HG03457 (cell line): ENCODE data around the gene CD8B.
"Not testable (repeated sequence)": the region's sequence is repeated elsewhere in the genome, so short reads cannot be mapped to it uniquely, and the experiment has no call there.

Experiments used
- ATAC-seq: cut with Tn5 transposase; IDR thresholded peaks from one replicate; pipeline ENCODE4 v1.9.1; 2021; ENCODE audit warnings: moderate number of reproducible peaks; ENCODE audit not compliant: unreplicated experiment

Gene CD8B

GRCh38 chr2:86861628-86862379 lies at the start of gene CD8B:
Gene CD8B, minus strand, starts transcription at chr2:86861886. Its CDS starts 21 bp downstream, at chr2:86861865.
- ATAC-seq, result not testable (repeated sequence)

GRCh38 chr2:86905868-86906267 lies 44.2 kb upstream of the CD8B start:
- not testable (repeated sequence) for ATAC-seq

GRCh38 chr2:86900687-86901086 lies 39.0 kb upstream of the CD8B start:
- not testable (repeated sequence) for ATAC-seq

- ATAC-seq, result not testable (repeated sequence)
Observed at GRCh38 chr2:86886026-86886425, 24.3 kb upstream of the CD8B start.

- not testable (repeated sequence) for ATAC-seq
Observed at GRCh38 chr2:86882865-86883264, 21.2 kb upstream of the CD8B start.

- ATAC-seq, result not testable (repeated sequence)
Observed at GRCh38 chr2:86882118-86882665, 20.5 kb upstream of the CD8B start.

- not testable (repeated sequence) for ATAC-seq
Observed at GRCh38 chr2:86878986-86879385, 17.3 kb upstream of the CD8B start.

GRCh38 chr2:86870941-86871340 lies 9.3 kb upstream of the CD8B start:
- ATAC-seq, result not testable (repeated sequence)

GRCh38 chr2:86868895-86869468 lies 7.3 kb upstream of the CD8B start:
- ATAC-seq, result not testable (repeated sequence)

GRCh38 chr2:86862380-86862703 lies 656 bp upstream of the CD8B start:
- ATAC-seq, result not testable (repeated sequence)

- ATAC-seq, result not testable (repeated sequence)
Observed at GRCh38 chr2:86861175-86861574, 511 bp downstream of the CD8B start.

- ATAC-seq, result not testable (repeated sequence)
Observed at GRCh38 chr2:86860573-86860972, 1.1 kb downstream of the CD8B start.

GRCh38 chr2:86857688-86858087 lies 4.0 kb downstream of the CD8B start:
- not testable (repeated sequence) for ATAC-seq

GRCh38 chr2:86856498-86856897 lies 5.2 kb downstream of the CD8B start:
- ATAC-seq, result not testable (repeated sequence)

GRCh38 chr2:86855981-86856380 lies 5.7 kb downstream of the CD8B start:
- ATAC-seq, result not testable (repeated sequence)

- ATAC-seq, result not testable (repeated sequence)
Observed at GRCh38 chr2:86851581-86851980, 10.1 kb downstream of the CD8B start.

GRCh38 chr2:86842607-86843234 lies 19.0 kb downstream of the CD8B start:
- not testable (repeated sequence) for ATAC-seq

GRCh38 chr2:86841330-86841729 lies 20.4 kb downstream of the CD8B start:
- not testable (repeated sequence) for ATAC-seq

- ATAC-seq, result not testable (repeated sequence)
Observed at GRCh38 chr2:86839871-86840548, 21.7 kb downstream of the CD8B start.

- not testable (repeated sequence) for ATAC-seq
Observed at GRCh38 chr2:86839455-86839854, 22.2 kb downstream of the CD8B start.

GRCh38 chr2:86837714-86838113 lies 24.0 kb downstream of the CD8B start:
- ATAC-seq, result not testable (repeated sequence)
